GM18868 (cell line): Measurements from ENCODE around the gene CDC42SE2.
"Not testable (repeated sequence)": the region's sequence is repeated elsewhere in the genome, so short reads cannot be mapped to it uniquely, and the experiment has no call there.

Experiments
- ATAC-seq: cut with Tn5 transposase; IDR thresholded peaks from one replicate; pipeline ENCODE4 v1.9.1; 2021; ENCODE audit warnings: mild to moderate bottlenecking, moderate library complexity; ENCODE audit not compliant: unreplicated experiment

CDC42SE2 gene

DNA sequence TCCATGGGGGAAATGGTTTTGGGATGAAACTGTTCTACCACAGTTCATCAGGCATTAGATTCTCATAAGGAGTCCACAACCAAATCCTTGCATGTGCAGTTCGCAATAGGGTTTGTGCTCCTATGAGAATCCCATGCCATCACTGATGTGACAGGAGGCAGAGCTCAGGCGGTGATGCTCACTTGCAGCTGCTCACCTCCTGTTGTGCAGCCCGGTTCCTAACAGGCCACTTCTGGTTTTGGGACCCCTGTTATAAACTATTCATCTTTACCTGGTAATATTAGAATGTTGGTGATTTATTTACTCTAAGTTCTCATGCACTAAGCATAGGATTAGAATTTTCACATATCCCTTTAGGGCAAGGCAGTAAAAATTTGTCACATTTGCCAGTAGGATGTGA, 122.3 kb downstream of the CDC42SE2 start:
- no peak for ATAC-seq

DNA sequence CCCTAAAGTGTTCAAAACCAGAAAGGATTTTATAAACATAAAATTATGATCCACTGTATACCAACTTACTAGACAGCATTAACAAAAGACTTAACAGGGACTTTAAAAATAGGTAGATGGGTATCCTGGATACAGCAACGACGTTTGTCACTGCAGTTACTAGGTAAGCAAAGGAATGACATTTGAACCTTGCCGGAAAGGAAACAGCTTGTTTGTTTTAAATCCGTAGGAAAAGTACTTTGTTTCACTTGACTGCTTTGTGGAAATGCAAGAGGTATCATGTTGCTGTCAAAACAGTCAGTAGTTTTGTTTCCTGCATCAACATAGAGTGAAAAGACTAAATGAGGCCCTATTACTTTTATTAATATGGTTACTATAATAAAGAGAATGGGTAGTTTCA, 122.9 kb downstream of the CDC42SE2 start:
- ATAC-seq, result no peak

DNA sequence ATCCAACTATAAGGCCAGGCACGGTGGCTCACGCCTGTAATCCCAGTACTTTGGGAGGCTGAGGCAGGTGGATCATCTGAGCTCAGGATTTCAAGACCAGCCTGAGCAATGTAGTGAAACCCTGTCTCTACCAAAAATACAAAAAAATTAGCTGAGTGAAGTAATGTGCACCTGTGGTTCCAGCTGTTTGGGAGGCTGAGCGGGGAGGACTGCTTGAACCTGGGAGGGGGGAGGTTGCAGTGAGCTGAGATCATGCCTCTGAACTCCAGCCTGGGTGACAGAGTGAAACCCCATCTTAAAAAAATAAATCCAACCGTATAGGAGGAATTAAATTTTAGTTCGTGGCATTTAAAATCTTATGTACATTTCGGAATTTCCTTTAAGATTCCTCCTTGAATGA, 123.4 kb downstream of the CDC42SE2 start:
- no peak for ATAC-seq

DNA sequence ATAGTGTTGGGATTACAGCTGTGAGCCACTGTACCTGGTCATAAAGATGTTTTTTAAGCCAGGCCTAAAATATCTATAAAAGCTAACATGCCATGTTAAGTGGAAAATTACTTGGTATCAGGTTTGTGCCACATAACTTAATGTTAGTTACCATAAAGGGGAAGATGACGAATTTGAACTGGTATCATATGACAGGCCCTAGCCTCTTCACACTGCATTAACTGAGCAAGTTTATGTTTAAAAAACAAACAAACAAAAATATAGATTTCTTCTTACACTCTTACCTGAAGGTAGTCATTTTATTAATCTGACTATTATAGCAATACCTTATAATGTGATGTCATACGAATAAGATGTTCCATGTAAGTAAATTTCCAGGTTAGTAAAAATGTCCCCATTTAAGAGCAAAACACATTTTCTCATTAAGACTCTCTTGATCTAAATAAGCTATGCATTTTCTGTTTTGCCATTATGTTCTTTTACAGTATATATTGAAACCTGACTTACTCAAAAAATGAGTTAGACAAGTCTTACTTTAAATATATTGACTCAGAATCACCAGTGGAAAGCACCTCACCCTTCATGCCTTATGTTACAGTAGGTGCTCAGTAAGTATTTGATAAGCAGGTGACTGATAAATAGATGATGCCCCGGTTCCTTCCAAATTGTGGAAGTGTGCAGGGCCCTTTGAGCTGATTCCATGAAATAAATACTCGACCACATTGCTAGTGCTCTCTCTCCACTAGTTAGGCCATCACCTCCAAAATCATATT, 125.4 kb downstream of the CDC42SE2 start:
- peak; percentile 64 for ATAC-seq

DNA sequence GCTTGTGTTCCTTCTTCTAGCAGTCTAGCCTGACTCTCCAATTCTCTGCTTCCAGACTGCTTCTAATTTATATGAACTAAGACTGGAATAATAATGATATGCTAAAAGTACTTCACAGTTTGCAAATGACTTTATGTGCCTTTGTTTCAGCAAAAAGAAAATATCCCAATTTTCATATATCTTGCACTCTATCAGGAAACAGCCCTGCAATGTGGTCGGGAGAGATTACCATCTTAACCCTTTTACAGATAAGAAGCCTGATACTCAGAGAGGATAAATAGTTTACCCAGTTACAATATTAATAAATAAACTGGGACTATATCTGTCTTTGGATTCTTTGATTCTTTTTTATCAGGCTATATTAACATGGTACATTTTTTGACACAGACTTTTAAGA, 126.0 kb downstream of the CDC42SE2 start:
- ATAC-seq, result no peak

DNA sequence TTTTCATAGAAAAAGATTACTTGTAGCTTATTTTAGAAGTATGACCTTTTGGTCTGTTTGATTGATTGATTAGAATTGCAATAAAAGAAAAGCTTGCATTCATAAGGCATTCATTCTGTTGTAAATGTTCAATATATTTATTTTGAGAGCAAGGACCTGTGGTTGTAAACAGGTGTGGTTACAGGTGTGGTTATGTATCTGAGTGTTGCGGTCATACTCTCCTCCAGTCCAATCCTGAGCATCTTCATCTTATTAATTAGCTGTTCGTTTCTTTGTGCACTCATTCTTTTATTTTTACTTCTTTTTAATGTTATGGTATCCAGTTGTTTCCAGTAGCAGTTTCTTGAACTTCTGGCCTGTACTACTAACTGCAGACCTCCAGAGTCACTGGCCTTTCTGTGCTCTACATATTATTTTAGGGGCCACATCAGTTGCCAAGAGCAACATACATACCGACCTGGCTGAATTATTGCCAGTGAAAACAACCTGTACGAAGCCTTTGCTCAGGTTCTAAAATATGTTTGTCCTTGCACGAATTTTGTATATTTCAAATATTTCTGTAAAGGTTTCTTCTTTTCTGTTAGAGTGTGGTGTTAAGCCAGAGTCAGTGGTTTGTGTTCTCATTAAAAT, 128.7 kb downstream of the CDC42SE2 start:
- no peak for ATAC-seq

DNA sequence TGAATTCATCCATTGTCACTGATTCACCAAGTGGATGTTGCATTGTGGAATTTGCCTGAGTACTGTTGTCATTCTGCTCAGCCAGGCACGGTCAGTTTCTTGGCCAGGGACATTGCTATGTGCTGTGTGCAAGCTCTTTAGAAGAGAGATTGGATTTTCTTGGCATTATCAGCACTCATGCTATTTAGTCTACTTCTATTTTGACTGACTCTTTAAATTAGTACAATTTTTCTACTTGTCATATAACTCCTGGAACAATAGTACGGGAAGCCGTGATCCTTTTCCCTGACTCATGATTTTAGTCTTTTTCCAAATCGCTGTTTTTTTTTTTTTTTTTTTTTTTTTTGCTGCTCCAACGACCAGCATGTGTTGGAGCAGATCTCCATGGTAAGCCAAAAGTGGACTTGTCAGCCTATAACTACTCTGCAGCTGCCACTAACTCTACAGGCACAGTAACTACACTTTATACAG, 129.7 kb downstream of the CDC42SE2 start:
- ATAC-seq, result no peak

DNA sequence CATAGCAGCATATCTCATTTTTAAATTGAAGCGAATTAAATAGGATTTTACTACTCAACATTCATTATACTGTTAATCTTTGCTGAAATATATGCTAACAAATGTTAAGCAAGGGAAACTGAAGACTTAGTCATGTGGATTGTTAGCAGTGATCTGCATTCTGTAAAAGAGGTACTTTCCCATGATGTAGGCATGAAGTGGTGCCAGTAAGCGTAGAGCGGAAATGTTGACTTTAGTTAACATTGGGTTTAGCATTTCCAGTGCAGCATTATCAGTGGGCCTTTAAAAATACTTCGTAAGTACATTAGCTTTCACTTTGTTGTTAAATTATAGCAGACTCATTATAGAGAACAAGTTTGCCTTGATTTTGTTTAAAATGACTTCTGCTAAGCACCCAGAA, 130.3 kb downstream of the CDC42SE2 start:
- ATAC-seq, result peak; percentile 73

DNA sequence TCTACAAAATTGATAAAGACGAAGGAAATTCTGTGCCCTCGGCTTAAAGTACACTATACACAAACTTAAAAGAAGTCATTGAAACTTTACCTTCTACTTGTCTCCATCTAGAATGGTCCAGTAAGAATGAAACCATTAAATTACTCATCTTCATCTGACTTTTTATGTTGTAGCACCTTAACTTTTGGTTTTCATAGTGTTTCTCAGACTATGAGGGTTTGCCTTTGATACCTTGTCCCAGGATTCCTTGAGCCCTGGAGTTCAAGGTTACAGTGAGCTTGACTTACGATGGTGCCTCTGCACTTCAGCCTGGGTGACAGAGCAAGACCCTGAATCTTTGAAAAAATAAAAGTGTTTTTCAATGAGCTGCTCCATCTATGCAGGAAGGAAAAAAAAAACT, 132.2 kb downstream of the CDC42SE2 start:
- peak; percentile 87 for ATAC-seq

DNA sequence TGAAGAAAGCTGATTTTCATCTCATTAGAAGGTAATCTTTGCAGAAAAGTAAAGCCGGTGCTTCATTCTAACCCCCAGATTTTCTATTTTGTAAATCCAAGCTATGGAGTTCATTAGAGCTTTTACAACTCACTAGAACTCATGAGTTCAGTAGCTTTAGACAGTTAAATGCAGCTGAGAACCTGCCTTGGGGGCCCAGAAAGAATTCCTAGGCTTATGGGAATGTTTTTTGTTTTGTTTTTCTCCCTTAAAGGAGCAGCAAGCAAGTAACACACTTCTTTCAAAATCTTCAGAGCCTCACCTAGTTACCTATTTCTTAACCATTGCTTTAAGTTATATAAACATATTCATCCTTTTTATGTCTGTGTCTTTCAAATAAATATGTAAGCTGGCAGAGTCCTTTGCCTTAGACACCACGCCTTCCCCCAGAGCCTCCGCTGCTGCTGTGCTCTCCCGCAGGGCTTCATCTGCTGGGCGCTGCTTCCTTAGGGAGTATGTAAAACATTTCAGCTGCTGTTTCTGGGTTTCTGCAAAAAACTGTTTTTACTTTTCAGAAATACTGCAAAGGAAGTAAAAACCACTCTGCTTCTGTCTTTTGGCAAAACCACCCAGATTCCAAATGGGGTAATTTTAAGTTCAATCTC, 132.9 kb downstream of the CDC42SE2 start:
- no peak for ATAC-seq

DNA sequence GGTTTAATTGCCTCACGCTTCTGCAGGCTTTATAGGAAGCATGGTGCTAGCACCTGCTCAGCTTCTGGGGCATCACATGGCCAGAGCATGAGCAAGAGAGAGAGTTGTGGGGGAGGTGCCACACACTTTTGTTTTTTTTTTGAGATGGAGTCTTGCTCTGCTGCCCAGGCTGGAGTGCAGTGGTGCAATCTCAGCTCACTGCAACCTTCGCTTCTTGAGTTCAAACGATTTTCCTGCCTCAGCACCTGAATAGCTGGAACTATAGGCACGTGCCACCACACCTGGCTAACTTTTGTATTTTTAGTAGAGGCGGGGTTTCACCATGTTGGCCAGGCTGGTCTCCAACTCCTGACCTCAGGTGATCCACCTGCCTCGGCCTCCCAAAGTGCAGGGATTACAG, 135.2 kb downstream of the CDC42SE2 start:
- ATAC-seq, result not testable (repeated sequence)

DNA sequence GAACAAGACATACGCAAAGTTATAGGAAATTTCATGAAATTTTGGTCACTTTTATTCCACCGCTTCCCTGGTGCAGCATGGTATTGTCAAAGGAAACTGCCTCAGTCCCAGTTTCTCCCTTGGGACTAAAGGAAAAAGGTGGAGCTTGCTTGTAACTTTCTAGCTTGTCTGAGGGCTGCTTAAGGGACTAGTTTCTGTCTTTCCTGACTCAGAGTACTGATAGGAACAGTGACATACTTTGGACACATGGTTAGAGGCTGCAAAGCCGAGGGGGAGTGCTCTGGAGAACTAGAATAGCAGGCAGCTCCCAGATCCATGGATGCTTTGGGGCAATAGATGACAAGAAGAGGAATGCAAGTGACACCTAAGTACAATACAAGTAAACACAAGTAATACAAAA, 136.7 kb downstream of the CDC42SE2 start:
- ATAC-seq, result no peak

DNA sequence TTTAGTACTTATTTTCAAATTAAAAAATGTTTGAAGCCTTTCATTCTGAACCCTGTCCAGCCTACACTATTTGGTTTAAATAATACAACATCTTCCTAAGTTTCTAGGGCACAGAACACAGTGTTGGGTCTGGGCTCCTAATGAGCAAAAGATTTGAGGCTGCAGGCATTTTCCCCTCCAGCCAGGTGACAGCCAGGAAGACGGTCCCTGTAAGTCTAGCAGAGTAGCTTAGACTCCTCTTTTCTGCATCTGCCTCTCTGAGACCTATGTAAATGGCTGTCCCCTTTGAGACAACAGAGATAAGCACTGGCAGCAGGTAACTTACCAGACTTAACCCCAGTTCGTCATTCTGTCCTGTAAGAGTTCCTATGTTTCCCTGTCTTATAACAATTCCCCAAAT, 141.8 kb downstream of the CDC42SE2 start:
- ATAC-seq, result no peak

DNA sequence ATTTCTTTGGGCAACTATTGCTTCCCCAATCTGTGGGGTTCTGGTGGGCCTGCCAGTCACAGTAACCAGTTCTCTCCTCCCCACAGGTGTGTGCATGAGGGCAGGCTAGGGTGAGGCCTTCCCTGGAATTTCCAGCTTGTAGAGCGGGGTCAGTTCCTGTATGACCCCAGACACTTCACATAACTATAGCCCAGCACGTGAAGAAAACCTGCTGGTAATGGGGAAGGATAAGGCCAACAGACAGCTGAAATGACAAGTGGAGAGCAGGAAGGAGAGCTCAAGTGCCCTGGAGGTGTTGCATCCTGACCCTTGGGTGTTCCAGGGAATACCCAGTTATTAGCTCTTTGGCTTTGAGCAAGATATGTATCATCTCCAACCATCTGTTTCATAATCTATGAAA, 142.2 kb downstream of the CDC42SE2 start:
- no peak for ATAC-seq

DNA sequence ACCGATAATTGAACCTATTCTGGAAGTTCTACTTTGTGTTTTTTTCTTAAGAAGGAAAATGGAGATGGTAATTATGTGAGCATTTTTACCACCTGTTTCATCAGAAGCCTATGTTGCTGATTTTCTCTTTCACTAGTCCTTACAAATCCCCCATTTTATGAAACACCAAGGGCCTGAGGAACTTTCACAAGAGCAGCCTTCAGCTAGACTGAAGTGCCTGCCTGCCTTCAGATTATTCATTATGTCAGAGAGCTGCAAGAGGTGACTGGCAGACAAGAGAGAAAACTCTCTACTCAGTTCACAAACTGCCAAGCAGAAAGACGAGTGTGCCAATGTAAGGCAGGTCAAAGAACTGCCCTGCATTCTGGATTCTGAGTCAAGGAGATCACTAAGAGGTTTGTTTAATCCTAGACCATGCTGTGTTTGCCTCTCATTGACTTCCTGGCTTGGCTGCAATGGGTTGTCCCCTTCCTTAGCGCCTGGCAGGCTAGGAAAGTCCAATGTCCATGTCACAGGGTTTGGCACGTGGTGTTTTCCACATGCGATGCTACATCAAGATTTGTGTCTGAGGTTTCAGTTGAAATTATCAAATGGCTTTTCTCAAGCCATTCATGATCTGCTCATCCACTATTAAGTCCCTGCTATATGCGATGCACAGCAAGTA, 143.3 kb downstream of the CDC42SE2 start:
- ATAC-seq, result no peak

DNA sequence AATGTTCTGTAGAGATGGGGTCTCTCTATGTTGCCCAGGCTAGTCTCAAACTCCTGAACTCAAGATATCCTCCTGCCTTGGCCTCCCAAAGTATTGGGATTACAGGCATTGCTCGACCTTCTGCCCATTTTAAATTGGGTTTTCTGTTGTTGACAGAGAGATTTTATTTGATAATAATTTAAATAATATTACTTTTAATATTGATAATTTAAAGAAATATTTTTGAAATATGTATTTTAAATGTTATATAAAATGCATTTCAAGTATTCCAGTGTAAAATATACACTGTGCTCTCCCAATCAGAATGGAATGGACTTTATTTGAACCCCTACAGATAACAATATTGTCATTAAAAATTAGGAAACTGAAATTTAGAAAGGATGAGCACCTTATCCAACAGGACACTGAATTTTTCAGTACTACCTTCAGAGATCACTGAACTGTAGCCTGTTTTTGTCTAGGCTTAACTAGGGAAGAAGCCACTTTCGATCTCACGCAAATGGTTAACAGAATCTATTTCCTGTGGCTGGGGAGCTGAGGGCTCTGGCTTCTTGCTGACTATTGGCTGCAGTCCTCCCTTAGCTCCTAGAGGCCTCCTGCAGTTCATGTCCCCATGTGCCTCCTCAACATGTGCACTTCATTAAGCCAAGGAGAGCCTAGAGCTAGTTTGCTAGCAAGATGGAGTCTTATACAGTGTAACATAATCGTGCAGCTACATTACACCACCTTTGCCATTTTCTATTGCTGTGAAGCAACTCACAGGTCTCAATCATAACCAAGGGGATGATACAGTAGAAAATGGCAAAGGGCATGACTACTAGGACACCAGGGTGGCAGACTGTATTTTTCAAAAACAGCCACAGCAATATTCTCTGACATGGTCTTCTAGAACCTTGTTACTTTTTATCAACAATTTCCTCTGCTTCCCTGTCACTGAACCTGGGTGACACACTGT, 150.0 kb downstream of the CDC42SE2 start:
- peak; percentile 61 for ATAC-seq

DNA sequence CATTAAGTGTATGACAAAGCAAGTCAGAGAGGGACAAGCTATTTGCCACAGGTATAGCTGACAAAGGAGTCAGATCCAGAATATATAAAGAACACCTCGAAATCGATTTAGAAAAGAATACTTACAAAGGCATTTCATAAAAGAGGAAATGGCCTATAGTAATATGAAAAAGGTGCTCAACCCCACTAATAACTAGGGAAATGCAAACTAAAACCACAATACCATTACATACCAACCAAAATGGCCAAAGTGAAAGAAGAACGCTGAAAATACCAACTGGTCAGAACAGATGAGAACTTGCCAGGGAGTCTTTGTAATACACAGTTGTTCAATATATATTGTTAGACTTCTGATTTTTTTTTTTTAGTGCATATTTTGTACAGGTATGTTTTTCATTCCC, 152.9 kb downstream of the CDC42SE2 start:
- peak; percentile 81 for ATAC-seq

DNA sequence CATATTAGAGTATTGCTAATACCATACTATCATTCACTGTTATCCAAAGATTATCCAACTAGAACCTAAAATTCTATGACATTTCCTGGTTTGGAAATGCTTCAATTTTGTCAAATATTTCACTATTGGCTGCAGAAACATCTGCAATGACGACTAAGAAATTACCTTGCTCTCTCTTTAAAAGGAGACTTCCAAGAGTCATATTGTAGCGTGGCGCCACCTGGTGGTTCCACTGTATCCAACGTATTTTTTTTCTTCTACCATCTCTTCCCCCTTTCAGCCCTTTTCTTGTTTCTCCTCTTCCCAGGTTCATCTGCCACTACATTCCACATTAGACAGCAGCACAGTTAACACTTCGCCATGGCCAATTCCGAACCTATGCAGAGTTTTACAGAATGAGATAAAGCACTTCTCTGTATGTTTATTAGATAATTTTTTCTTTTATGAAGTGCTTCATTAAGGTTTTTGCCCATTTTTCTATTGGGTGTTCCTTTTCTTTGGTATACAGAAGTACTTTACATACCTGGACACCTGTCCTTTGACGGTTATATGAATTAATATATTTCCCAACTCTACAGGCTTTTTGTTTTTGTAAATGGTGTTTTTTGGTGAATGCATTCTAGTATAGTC, 153.5 kb downstream of the CDC42SE2 start:
- ATAC-seq, result peak; percentile 43

DNA sequence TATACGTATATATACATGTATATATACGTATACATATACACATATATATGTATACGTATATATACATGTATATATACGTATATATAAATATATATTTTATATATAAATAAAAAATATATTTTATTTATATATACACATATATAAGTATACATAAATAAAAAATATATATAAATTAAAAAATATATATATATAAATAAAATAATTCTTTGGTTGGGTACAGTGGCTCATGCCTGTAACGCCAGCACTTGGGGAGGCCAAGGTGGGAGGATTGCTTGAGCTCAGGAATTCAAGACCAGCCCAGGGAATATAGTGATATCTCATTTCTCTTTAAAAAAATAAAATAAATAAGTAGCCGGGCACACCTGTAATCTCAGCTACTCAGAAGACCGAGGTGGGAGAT, 155.0 kb downstream of the CDC42SE2 start:
- ATAC-seq, result no peak

DNA sequence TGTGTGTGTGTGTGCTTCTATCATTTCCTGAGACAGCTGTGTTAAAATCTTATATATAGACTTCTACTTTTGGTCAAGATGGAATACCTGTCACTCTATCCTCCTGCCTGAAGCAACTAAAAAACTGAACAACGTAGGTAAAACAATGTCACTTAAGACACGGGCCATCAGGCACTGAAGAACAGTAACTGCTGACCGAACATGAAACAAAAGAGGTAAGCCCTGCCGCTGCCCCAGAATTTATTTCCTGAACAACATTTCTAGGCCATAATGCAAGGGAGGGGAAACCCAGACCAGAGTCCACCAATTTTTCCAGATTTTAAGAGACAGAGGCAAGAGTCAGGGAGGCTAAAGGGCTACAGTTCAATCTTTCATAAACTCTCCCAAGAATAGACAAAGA, 156.0 kb downstream of the CDC42SE2 start:
- ATAC-seq, result no peak
